Omental fat pad (tissue), 4 donors: ENCODE measurements around the gene CDK12. TPM values are rescaled to one million over a fixed set of nuclear protein-coding genes. Genes with fewer than 3 reads are reported as not detected.
"Not testable (repeated sequence)": the region's sequence is repeated elsewhere in the genome, so short reads cannot be mapped to it uniquely, and the experiment has no call there.

Source experiments
- ATAC-seq: fragments of 150-250 bp; one replicate; pipeline ENCODE4 v1.9.1; 2016; ENCODE audit warnings: mild to moderate bottlenecking, moderate library complexity; ENCODE audit not compliant: low FRiP score
- DNase-seq: peaks from one replicate; pipeline ENCODE4 v3.0.0-alpha.2; 2019; ENCODE audit warnings: low spot score
- total RNA-seq, 4 donors: library from RNA; depleted of rRNA; stranded (reverse); fragments of >200 nt; gene quantifications; one replicate each; pipeline ENCODE4 v1.1.0, GENCODE V29; 2016
- TF ChIP-seq, protein P1 (sequence below), 3 donors: fragments of 450-650 bp; IDR thresholded peaks; one replicate each; pipeline ENCODE4 v1.5.1; 2016 to 2017; ENCODE audit warnings: antibody characterized with exemption in 3 of 3, mild to moderate bottlenecking in 3 of 3, moderate library complexity in 2 of 3

CDK12 gene
- 10 to 100 TPM; 25.7 to 49.2 (median 38.1) TPM for total RNA-seq

DNA sequence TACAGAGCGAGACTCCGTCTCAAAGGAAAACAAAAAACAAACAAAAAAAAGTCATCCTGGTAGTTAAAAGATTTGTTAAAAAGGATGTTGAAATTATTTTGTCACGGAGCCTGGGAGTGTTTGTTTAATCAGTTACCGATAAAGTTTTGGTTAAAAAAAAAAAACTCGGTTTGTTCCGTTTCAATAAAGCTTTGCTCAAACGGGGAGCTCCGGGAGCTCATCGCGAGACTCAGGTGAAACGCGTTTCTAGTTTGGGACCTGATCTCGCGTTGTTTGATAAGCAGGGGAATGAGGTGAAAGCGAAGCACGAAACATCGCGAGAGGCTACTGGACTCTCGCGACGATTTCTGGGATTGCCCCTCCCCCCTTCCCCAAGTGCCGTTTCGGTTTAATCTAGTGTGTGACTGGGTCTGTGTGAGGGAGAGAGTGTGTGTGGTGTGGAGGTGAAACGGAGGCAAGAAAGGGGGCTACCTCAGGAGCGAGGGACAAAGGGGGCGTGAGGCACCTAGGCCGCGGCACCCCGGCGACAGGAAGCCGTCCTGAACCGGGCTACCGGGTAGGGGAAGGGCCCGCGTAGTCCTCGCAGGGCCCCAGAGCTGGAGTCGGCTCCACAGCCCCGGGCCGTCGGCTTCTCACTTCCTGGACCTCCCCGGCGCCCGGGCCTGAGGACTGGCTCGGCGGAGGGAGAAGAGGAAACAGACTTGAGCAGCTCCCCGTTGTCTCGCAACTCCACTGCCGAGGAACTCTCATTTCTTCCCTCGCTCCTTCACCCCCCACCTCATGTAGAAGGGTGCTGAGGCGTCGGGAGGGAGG, at the start of gene CDK12:
TSS of gene CDK12 (plus strand) at position 374 of the 813 bp plus-strand sequence. CDS start 586 bp downstream, outside the sequence.
- TF ChIP-seq, protein P1, sequence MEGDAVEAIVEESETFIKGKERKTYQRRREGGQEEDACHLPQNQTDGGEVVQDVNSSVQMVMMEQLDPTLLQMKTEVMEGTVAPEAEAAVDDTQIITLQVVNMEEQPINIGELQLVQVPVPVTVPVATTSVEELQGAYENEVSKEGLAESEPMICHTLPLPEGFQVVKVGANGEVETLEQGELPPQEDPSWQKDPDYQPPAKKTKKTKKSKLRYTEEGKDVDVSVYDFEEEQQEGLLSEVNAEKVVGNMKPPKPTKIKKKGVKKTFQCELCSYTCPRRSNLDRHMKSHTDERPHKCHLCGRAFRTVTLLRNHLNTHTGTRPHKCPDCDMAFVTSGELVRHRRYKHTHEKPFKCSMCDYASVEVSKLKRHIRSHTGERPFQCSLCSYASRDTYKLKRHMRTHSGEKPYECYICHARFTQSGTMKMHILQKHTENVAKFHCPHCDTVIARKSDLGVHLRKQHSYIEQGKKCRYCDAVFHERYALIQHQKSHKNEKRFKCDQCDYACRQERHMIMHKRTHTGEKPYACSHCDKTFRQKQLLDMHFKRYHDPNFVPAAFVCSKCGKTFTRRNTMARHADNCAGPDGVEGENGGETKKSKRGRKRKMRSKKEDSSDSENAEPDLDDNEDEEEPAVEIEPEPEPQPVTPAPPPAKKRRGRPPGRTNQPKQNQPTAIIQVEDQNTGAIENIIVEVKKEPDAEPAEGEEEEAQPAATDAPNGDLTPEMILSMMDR (IDR thresholded peaks at IDR 0.05): no peak
- DNase-seq: peak; percentile 77
- ATAC-seq: peak; percentile 86

- TF ChIP-seq, protein P1 (IDR thresholded peaks at IDR 0.05): no peak
- ATAC-seq (no peak), DNase-seq (no peak)
Measured at GRCh38 chr17:39416141-39416540, 45.1 kb upstream of the CDK12 start.

DNA sequence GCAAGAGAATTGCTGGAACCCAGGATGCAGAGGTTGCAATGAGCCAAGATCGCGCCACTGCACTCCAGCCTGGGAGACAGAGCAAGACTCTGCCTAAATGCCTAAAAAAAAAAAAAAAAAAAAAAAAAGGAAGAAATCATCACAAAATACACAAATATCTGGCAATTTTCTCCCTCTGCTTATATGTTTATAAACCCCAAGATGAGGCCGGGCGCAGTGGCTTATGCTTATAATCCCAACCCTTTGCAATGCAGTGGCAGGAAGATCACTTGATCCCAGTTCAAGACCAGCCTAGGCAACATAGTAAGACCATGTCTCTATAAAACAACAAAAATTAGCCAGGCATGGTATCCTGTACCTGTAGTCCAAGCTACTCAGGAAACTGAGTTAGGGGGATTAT, 31.7 kb upstream of the CDK12 start:
- ATAC-seq (no peak), DNase-seq (no peak)
- TF ChIP-seq, protein P1 (IDR thresholded peaks at IDR 0.05): no peak

DNA sequence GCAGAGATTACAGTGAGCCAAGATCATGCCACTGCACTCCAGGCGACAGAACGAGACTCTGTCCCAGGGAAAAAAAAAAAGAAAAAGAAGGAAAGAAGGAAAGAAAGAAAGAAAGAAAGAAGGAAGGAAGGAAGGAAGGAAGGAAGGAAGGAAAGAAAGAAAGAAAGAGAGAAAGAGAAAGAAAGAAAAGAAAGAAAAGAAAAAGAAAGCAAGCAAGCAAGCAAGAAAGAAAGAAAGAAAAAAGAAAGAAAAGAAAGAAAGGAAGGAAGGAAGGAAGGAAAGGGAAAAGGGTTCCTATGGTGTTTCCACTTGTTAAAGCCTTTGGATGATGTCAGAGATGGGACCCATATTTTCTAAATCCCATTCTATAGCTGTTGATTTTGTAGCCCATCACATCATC, 21.4 kb upstream of the CDK12 start:
- not testable (repeated sequence) for ATAC-seq, DNase-seq

DNA sequence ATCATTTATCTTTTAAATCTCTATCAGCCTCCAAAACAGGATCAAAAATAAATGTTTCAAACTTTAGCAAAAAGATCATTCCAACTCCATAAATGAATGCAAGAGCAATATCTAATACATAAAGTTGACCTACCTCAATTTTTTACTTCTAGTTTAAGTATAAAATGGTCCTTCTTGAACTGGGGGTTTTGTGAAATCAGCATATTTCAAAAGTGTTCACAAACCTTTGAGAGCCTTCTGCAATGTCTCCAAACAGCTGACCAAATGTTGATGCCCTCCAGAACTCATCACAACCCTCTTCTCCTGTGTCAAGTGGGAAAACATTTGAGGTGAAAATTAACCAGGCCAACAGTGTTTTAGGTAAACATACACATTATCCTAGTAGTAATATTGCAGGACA, 18.0 kb upstream of the CDK12 start:
- TF ChIP-seq, protein P1 (IDR thresholded peaks at IDR 0.05): no peak
- ATAC-seq (no peak), DNase-seq (no peak)

GRCh38 chr17:39447561-39447960, 13.7 kb upstream of the CDK12 start:
- DNase-seq (no peak), ATAC-seq (no peak)
- TF ChIP-seq, protein P1 (IDR thresholded peaks at IDR 0.05): no peak

GRCh38 chr17:39450051-39450450, 11.2 kb upstream of the CDK12 start:
- ATAC-seq: no peak
- TF ChIP-seq, protein P1 (IDR thresholded peaks at IDR 0.05): no peak
- DNase-seq: no peak
